Psoas muscle (tissue), 8 donors: ENCODE measurements around the gene OSTC. TPM values are rescaled to one million over a fixed set of nuclear protein-coding genes. Genes with fewer than 3 reads are reported as not detected.
"Not testable (repeated sequence)": the region's sequence is repeated elsewhere in the genome, so short reads cannot be mapped to it uniquely, and the experiment has no call there.

Experiments used
- ATAC-seq, 4 donors: fragments of 200-7000 bp; cut with Tn5 transposase; one replicate each; pipeline ENCODE4 v1.9.1; 2020; ENCODE audit warnings: moderate library complexity in 3 of 4, mild to moderate bottlenecking in 2 of 4
- DNase-seq, 2 donors: peaks; one replicate each; pipeline ENCODE4 v3.0.0-alpha.2; 2020
- H3K27ac ChIP-seq: fragments of 200-600 bp; one replicate; pipeline ENCODE4 v1.8.0; 2022
- H3K27me3 ChIP-seq, 3 donors: fragments of 200-600 bp in 1 of 3; one replicate each; pipeline versions ENCODE4 v1.6.1 to v1.8.0; 2013 to 2022; ENCODE audit warnings: low read length in 2 of 3, mild to moderate bottlenecking in 2 of 3, moderate library complexity in 1 of 3; ENCODE audit not compliant: insufficient read depth in 3 of 3
- H3K36me3 ChIP-seq, 2 donors: fragments of 200-600 bp in 1 of 2; one replicate each; pipeline versions ENCODE4 v1.6.1 to v1.8.0; 2013 to 2022; ENCODE audit warnings: low read depth in 1 of 2, mild to moderate bottlenecking in 1 of 2, moderate library complexity in 1 of 2; ENCODE audit not compliant: insufficient read depth in 1 of 2
- H3K4me1 ChIP-seq: fragments of 200-600 bp; one replicate; pipeline ENCODE4 v1.8.0; 2022
- H3K4me3 ChIP-seq: fragments of 200-600 bp; one replicate; pipeline ENCODE4 v1.8.0; 2022; ENCODE audit warnings: mild to moderate bottlenecking
- H3K9me3 ChIP-seq: fragments of 200-600 bp; one replicate; pipeline ENCODE4 v1.8.0; 2022
- WGBS, 3 donors: extraction: QIAGEN DNeasy Blood & Tissue Kit; methylation state at CpG; one replicate each; pipeline versions ENCODE4 v1.1.6 to v1.1.7; 2013; 5-methylcytosine and 5-hydroxymethylcytosine counted together
- intact Hi-C, 2 donors: fragments of 100-400 bp; cut with DNase I; formaldehyde crosslinking; loops; one replicate each; pipeline versions ENCODE4 v1.11.0 to v1.14.2; 2022
- polyA plus RNA-seq, 3 donors: library from polyadenylated mRNA; stranded (reverse); fragments of 200-250 nt; gene quantifications; one replicate each; pipeline ENCODE4 v1.2.3, GENCODE V29; 2013
- total RNA-seq, 4 donors: library from RNA; stranded (reverse); fragmentation: NEBNext Ultra II Directional in 2 of 4; extraction: Animal tissue kit (Norgen Biotek cat#: 25700) in 2 of 4; gene quantifications; one replicate each; pipeline versions ENCODE4 v1.2.1 to v1.2.4, GENCODE V29; 2021 to 2023
- TF ChIP-seq, protein P1 (sequence below): fragments of 200-600 bp; IDR thresholded peaks from one replicate; pipeline ENCODE4 v1.8.0; 2022; ENCODE audit warnings: antibody characterized with exemption
- donor health status: healthy with polysubstance abuse.
- donor health status: DM: no; HTN: no; CAD: no; lungs with moderate emphysema.
- donor health status: Bipolar disorder and iron deficiency.
- donor health status: healthy.
- donor health status: DM: yes; HTN: yes; CAD: no.
- donor health status: DM: no; HTN: no; CAD: no.
- donor health status: DM: no; HTN: no; CAD: no.
- donor health status: DM: yes; HTN: yes; CAD: no.

OSTC gene
- total and polyA plus RNA-seq, 7 donors = 17.6 to 86.3 (median 29.8) TPM

DNA sequence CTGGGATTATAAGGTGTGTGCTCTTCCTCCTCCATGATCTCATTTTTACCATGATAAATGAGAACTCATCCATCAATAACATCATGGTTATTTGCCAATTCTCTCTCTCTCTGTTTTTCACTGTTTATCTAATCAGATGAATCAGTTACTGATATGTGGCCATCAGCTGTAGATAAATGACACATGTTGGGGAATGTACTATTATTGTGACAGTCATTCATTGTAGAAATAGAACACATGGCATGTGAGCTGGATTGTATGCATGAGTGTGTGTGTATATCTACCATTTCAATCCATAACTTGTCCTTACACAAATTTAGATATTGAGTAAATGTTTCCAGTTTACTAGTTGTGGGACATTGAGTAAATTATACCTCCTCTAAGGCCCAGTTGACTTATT lies 53.0 kb downstream of the OSTC start:
- H3K4me3 ChIP-seq = no peak overlapping the region
- no peak for ATAC-seq
- intact Hi-C loops = no loop called here
- peaks cover 0 to 2% (median 0%) of the 10 kb centered on the region in 3 donors for H3K27me3 ChIP-seq
- TF ChIP-seq, protein P1, sequence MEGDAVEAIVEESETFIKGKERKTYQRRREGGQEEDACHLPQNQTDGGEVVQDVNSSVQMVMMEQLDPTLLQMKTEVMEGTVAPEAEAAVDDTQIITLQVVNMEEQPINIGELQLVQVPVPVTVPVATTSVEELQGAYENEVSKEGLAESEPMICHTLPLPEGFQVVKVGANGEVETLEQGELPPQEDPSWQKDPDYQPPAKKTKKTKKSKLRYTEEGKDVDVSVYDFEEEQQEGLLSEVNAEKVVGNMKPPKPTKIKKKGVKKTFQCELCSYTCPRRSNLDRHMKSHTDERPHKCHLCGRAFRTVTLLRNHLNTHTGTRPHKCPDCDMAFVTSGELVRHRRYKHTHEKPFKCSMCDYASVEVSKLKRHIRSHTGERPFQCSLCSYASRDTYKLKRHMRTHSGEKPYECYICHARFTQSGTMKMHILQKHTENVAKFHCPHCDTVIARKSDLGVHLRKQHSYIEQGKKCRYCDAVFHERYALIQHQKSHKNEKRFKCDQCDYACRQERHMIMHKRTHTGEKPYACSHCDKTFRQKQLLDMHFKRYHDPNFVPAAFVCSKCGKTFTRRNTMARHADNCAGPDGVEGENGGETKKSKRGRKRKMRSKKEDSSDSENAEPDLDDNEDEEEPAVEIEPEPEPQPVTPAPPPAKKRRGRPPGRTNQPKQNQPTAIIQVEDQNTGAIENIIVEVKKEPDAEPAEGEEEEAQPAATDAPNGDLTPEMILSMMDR = no peak
- H3K27ac ChIP-seq = no peak overlapping the region
- H3K4me1 ChIP-seq = no peaks in the 10 kb centered on the region
- no peaks in the 10 kb centered on the region for H3K9me3 ChIP-seq
- H3K36me3 ChIP-seq = no peaks in the 10 kb centered on the region
- DNase-seq = no peak

DNA sequence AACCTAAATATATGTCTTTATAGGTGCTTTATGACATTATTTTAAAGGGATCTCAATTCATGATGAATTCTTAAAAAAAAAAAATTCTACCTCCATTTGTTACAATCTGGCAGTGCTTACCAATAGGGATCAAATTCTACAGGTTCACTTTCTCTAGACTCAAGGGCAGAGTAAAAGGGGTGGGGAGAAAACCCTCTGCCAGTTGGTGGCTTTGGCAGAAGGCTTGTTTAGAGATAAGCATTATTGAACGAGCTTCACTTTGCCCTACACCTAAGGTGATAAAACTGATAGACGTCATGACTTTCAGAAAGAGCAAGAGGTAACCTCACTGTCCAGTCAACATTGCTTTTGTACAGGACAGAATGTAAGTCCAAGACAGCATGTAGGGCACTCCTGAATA lies 53.6 kb downstream of the OSTC start:
- Histone ChIP-seq H3K27ac (no peak overlapping the region), H3K27me3 (peaks cover 0 to 2% (median 0%) of the 10 kb centered on the region in 3 donors), H3K9me3 (no peaks in the 10 kb centered on the region), H3K4me1 (no peaks in the 10 kb centered on the region), H3K4me3 (no peak overlapping the region), H3K36me3 (no peaks in the 10 kb centered on the region)
- TF ChIP-seq, protein P1 = no peak
- ATAC-seq (no peak), DNase-seq (no peak)
- WGBS, 3 donors = 80 to 88% (median 86%) methylated on average over 2 of the region's 2 CpGs
- intact Hi-C loops = no loop called here

DNA sequence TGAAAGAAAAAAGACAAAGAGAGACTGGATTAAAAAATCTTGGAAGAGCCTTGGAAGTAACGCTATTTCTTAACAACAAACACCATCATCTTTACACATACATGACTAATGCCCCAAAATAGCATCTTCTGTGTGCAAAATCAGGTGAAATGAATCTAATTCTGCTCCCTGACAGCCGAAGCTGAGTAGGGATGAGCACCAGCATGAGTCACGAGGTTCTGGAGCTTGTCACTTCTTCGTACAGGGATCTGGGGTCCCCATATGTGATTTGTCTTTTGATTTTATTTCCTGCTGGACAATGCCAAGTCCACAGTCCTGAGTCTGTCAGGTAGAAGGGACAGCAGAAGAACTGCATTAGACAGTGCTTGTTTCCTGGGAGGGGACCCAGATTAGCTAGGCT lies 55.9 kb downstream of the OSTC start:
- H3K36me3 ChIP-seq = no peaks in the 10 kb centered on the region
- no peak overlapping the region for H3K27ac ChIP-seq
- no peaks in the 10 kb centered on the region for H3K4me1 ChIP-seq
- H3K27me3 ChIP-seq = peaks cover 0 to 2% (median 0%) of the 10 kb centered on the region in 3 donors
- no peaks in the 10 kb centered on the region for H3K9me3 ChIP-seq
- DNase-seq (no peak), ATAC-seq (no peak)
- TF ChIP-seq, protein P1 = no peak
- WGBS, 3 donors = 64 to 75% (median 65%) methylated on average over 4 of the region's 4 CpGs
- intact Hi-C loops = no loop called here
- H3K4me3 ChIP-seq = no peak overlapping the region

DNA sequence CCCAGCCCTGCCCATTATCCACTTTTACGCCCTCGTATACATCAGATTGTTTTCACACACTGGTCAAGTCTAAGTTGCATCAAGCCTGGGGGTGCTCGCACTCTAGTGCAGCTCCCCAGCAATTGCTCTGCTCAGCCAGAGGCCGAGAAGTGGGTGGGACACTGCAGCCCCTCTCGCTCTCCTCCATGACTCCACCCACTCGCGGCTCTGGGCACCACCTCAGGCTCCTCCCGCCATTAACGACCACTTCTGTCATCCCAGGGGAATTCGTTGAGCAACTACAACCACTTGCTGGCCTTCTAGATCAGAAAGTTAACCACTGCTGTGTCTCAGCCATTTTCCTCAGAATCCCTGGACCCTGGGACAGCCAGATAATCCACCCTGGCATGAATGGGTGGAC lies 58.8 kb downstream of the OSTC start:
- Histone ChIP-seq H3K27ac (no peak overlapping the region), H3K4me1 (no peaks in the 10 kb centered on the region), H3K36me3 (no peaks in the 10 kb centered on the region), H3K9me3 (no peaks in the 10 kb centered on the region), H3K4me3 (no peak overlapping the region), H3K27me3 (peaks cover 0 to under 1% (median 0%) of the 10 kb centered on the region in 3 donors)
- DNase-seq = no peak
- WGBS, 3 donors = 80 to 87% (median 87%) methylated on average over 10 of the region's 10 CpGs
- ATAC-seq = no peak
- TF ChIP-seq, protein P1 = no peak
- intact Hi-C loops = no loop called here

DNA sequence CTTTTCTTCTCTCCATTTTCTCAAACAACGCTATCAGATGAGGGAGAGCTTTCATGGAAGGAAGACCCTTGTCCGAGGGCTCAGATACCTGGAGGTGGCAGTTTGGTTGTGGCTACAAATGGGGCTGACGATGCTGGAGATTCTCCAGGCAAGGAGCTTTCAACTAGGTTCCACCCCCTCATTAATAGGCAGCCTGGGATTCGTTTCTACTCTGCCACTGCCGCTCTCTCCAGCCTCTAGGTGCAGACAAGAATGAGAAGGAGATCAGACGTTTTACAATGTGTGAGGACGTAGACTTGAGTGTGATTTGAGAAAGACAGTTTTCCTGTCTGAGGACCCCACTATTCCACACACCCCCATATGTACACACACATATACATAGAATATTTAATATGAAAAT lies 59.3 kb downstream of the OSTC start:
- 59 to 75% (median 65%) methylated on average over 7 of the region's 7 CpGs for WGBS, 3 donors
- TF ChIP-seq, protein P1 = no peak
- Histone ChIP-seq H3K27ac (no peak overlapping the region), H3K4me1 (no peaks in the 10 kb centered on the region), H3K9me3 (no peaks in the 10 kb centered on the region), H3K4me3 (no peak overlapping the region), H3K36me3 (no peaks in the 10 kb centered on the region), H3K27me3 (no peaks in the 10 kb centered on the region)
- ATAC-seq (no peak), DNase-seq (no peak)
- intact Hi-C loops = no loop called here

DNA sequence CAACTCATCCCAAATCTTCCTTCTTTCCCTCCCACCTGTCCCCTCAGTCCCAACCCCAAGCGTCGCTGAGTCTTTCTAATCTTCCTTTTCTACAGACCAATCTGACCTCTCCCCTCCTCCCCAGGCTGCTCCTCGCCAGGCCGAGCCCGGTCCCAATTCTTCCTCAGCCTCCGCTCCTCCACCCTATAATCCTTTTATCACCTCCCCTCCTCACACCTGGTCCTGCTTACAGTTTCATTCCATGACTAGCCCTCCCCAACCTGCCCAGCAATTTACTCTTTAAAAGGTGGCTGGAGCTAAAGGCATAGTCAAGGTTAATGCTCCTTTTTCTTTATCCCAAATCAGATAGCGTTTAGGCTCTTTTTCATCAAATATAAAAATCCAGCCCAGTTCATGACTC lies 60.2 kb downstream of the OSTC start:
- H3K4me3 ChIP-seq, ATAC-seq, DNase-seq, intact Hi-C loops, H3K9me3 ChIP-seq, H3K27ac ChIP-seq, H3K27me3 ChIP-seq, H3K36me3 ChIP-seq, H3K4me1 ChIP-seq: not testable (repeated sequence)
- WGBS, 3 donors = 49 to 71% (median 62%) methylated on average over 7 of the region's 7 CpGs
